Stimulated activated CD4-positive, alpha-beta T cell treated with anti-CD3 and anti-CD28 coated beads, Interleukin-4, amount 100 ng/mL, for 4 hours (primary cell): Measurements from ENCODE around the gene TEX261.
"Not testable (repeated sequence)": the region's sequence is repeated elsewhere in the genome, so short reads cannot be mapped to it uniquely, and the experiment has no call there.

Source experiments
- DNase-seq, 2 experiments: peaks; one replicate each; pipeline ENCODE4 v3.0.0-alpha.2; 2020

The TEX261 gene

GRCh38 chr2:70994699-70995425 is at the start of gene TEX261:
TEX261 (minus strand) TSS chr2:70994873; CDS start chr2:70994757, 116 bp downstream.
- peak; percentile 83 to 91 for DNase-seq

DNA sequence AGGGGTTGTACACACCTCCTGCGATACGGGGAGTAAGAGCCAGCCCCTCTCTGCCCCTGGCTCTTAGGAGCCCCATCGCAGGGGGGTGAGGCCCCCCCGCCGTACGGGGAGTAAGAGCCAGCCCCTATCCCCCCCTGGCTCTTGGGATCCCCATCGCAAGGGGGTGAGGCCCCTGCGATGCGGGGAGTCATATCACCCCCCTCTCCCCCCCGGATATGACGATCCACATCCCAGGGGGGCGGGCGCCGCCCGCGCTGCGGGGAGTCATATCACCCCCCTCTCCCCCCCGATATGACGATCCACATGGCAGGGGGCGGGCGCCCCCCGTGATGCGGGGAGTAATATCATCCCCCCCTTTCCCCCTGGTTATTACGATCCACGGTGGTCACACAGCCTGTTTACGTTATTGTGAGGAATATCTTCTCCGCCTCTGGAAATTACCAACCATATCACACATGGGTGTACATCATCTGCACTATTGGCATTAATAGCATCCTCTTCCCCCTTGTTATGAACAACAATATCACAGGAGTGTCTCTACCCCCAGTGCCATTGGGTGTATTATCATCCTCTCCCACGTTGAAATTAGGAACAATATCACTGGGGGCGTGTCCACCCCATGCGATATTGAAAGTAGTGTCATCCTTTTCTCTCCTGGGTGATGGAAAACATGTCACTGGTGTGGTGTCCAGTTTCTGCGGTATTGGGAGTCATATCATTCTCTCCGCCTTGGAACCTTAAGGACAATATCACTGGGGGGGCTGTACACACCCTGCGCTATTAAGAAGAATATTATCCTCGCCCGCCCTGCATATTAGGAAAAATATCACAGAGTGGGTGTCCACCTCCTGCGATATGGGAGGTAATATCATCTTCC is 49.1 kb upstream of the TEX261 start:
- DNase-seq, result no peak

- DNase-seq, result no peak
Observed at GRCh38 chr2:71042287-71042686, 47.6 kb upstream of the TEX261 start.

DNA sequence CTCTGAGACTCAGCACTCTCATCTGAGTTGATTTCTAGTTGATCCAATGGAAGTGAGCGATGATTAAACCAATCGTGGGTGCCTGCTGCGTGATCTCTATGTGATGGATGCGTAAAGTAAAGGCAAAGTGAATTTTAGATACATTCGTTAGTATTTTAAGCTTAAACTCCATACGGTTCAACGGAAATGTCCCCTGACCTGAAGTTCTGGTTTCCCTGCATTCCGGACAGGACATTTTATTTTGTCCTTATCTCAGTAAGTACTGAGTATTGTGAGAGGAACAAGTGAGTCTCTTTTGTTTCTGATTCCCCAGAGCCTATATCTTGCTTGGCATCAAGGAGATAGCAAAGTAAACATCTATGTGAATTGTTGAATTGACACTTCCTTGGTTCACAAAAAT is 41.6 kb upstream of the TEX261 start:
- not testable (repeated sequence) for DNase-seq

DNA sequence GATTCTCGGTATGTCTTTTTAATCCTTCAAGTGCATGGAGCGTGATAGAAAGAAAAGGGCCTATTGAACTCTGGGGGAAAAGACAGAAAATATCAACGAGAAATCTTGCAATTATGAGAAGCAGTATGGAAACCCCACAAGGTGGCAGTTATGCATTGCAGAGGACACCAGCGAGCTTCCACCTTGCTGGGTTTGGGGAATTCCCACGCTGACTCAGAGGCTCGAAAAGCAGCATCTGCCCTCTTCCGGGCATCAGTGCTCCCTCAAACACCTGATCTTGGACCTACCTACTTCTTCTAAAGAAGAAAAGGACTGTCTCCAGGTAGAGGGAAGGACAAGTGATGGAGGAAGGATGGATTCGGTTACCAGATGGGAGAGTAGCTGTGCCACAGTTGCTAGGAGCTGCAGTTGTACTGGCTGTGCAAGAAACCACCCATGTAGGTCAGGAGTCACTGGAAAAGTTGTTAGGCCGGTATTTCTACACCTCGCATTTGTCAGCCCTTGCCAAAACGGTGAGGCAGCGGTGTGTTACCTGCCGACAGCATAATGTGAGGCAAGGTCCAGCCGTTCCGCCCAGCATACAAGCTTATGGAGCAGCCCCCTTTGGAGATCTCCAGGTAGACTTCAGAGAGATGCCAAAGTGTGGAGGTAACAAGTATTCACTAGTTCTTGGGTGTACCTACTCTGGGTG is 29.0 kb upstream of the TEX261 start:
- peak; percentile 62 to 84 for DNase-seq

GRCh38 chr2:71021394-71021793 is 26.7 kb upstream of the TEX261 start:
- not testable (repeated sequence) for DNase-seq

GRCh38 chr2:71019989-71020388 is 25.3 kb upstream of the TEX261 start:
- not testable (repeated sequence) for DNase-seq

DNA sequence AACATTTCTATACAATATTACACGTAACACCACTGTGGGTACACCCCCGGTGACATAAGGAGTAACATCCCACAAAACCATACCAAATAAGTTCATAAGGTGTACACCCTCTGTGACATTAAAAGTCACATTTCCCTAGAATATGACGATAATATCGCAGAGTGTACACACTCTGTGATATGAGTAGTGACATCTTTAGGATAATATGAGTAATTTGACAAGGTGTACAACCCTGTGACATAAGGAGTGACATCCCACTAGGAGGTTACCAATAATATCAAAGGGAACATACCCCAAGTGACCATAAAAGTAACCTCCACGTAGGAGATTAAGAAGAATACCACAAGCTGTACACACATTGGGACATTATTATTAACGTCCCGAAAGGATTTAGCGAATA is 24.0 kb upstream of the TEX261 start:
- no peak for DNase-seq

GRCh38 chr2:71011786-71012185 is 17.1 kb upstream of the TEX261 start:
- DNase-seq, result not testable (repeated sequence)

DNA sequence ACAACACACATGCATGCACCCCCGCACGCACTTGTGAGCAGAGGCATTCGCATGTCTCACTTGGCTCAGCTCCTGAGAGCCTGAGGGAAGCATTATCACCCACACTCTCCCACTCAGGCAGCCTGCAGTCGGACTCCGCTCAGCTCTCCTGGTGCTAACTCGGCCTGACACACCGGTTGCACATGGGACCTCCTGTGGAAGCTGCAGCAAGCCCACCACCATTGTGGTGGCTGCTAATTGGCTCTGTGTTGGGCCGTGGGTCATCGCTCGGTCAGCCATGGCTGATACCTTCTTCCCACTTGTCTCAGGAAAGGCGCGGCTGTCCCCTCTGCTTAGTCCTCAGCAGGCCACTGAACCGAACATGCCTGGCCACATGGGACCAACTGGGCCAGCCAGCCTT is 13.7 kb upstream of the TEX261 start:
- DNase-seq, result no peak

- DNase-seq, result no peak
Observed at GRCh38 chr2:71006955-71007799, 12.5 kb upstream of the TEX261 start.

- no peak for DNase-seq
Observed at GRCh38 chr2:71006323-71006722, 11.7 kb upstream of the TEX261 start.

DNA sequence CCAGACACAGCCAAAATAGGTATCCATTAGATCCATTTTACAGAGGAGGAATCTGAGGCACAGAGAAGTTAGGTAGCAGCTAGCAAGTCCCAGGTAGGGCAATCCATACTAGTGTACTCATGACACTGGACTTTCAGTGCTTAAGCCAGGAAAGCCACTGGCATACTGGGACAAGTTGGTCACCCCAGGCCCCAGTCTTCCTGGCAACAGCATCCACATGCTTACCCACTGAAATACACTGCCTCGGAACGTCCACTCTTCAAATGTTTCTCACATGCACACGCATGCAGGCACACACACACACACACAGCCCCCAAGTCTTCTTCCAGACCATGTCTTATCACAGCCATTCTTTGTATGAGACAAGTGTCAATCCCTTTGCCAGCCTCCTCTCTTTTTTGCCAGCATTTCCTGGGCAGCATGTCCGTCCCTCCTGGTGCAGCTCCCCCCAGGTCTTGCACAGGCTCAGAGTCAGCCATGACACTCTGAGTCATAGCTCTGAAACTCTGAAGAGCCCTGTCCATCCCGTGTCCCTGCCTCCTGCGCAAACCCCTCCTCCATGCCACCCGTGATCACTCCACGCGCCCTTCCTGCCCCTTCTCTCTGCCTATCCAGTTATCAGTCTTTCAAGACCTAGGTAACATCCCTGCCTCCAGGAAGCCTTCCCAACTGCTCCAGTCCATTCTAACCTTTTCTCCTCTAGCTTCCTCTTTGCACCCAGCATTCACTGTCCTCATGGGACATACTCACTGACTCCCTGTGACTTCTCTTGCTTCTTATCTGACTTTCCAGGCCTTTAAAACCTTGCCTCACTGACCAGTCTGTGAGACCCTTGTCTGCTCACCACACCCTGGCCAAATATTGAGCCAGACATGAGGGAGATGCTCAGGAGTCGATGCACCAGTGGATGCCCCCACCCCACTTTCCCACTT is 10.9 kb upstream of the TEX261 start:
- no peak for DNase-seq

DNA sequence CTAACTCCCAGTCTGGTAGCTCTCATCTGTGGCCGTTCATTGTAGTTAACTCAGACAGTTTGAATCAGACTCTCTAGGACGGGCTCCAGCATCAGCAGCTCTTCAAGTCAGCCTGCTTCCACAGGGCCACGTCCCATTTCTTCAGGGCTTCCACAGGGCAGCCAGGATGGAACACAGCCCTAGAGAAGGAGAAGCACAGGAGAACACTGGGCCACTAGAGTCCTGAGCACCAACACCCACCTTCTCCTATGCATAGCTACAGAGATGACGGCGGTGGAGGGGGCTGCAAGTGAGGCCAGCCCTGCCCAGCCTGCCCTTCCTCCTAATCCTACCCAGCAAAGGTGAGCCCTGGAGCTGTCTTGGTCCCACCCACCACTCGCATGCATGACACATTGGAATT is 10.2 kb upstream of the TEX261 start:
- DNase-seq, result no peak

DNA sequence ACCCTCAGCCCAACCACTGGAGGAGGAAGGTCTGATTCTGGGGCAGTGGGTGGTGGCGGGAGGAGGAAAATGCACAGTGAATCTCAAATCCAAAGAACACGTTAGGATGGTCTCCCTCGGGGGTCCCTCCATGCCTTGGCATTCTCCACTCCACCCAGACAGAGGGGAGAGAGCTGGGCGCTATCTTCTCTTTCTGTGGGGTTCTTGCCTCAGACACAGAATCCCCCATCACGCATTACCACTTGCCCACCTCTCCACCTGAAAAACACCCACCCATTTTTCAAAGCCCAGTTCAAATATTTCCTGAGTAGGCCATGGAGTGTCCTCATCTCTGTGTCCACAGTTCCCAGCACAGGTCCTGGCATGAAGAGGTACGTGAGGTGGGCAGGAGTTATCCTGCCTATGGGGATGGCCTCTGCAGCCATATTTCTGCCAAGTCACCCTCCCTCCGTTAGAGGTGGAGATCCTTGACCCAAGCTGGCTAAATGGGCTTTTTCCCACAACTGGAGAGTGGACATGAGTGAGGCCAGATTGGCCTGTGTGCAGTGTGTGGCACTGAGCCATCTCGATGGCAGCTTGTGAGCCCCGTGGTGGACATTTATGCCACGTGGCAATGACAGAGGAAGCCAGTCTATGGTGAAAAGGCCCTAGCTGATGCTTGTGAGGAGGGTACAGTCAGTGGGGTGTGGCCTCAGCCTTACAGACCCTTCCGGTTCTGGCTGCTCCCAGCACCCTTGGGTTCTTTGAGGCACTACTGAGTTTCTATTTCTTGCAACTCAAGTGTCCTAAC is 9.5 kb upstream of the TEX261 start:
- no peak for DNase-seq

DNA sequence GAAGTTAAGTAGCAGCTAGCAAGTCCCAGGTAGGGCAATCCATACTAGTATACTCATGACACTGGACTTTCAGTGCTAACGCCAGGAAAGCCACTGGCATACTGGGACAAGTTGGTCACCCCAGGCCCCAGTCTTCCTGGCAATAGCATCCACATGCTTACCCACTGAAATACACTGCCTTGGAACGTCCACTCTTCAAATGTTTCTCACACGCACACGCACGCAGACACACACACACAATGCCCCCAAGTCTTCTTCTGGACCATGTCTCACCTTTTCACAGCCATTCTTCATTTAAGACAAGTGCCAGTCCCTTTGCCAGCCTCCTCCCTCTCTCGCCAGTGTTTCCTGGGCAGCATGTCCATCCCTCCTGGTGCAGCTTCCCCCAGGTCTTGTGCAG is 8.7 kb upstream of the TEX261 start:
- no peak for DNase-seq

- DNase-seq, result no peak
Observed at GRCh38 chr2:71001981-71002570, 7.4 kb upstream of the TEX261 start.

DNA sequence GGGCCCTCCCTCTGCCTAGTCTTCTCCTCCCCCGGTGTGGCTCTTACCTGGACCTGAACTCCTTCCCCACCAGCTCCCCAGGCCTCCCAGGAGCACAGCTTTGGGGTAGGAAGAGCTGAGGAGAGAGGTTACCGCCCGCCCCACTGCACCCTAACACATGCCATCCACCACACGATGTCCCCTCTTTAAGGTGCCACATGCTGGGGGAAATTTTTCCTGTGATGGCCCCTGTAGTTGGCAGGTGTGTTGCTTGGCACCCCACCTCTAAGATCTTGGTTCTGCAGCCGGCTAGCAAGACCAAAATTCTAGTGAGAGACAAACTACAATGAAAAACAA is 6.9 kb upstream of the TEX261 start:
- no peak for DNase-seq

DNA sequence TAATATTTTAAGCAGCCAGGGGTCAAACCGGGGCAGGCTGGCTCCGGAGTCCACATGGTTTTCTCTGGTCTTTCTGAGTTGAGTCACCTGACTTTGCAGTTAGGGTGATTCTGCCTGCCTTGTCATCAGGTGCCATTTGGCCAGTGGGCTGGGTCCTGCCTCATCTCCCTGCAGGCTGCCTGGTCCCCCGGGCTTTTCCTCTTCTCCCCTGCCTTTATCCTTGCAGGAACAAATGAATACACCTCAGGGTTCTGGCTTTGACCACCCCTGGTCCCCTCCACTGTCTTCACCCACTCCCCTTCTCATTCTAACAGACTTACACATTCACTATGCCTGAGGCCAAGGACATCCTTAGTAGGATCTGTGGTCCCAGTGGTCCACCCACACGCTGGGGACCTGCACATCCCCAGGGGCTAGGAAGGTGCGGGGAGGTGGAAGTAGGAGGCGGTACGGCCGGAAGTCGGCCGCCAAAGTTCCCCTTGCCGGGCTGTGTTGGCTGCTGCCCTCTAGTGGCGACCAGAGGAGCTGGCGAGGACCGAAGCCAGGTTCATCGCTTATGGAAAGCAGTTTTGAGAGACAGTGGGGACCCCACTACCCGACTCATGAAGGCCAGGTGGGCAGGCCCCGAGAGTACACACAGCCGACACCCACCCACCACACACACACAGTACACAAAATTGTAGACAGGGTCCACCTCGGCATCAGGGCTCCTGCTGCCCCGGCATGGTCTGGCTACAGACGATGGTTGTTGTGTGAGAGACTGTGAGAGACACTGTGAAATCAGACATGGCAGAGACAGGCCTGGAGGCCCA is 6.3 kb upstream of the TEX261 start:
- peak; percentile 75 to 79 for DNase-seq
